HUES48 (cell line): ENCODE data around the gene AQP2.

Experiments used
- H3K27ac ChIP-seq: one replicate; pipeline ENCODE4 v1.7.0; 2013; ENCODE audit warnings: low read depth, low read length, inconsistent platforms
- H3K27me3 ChIP-seq: 2 replicates; pipeline ENCODE4 v1.6.1; 2013; ENCODE audit warnings: mild to moderate bottlenecking, low read length; ENCODE audit not compliant: control insufficient read depth, insufficient read depth
- H3K36me3 ChIP-seq: 2 replicates; pipeline ENCODE4 v1.6.1; 2013; ENCODE audit warnings: low read length; ENCODE audit not compliant: control insufficient read depth, insufficient read depth
- H3K4me1 ChIP-seq: 2 replicates; pipeline ENCODE4 v1.6.1; 2013; ENCODE audit warnings: mild to moderate bottlenecking, low read length; ENCODE audit not compliant: control insufficient read depth, insufficient read depth
- H3K4me3 ChIP-seq: 2 replicates; pipeline ENCODE4 v1.5.1; 2013; ENCODE audit warnings: mild to moderate bottlenecking, low read depth, low read length
- H3K9ac ChIP-seq: 2 replicates; pipeline ENCODE4 v1.6.1; 2013; ENCODE audit warnings: mild to moderate bottlenecking, low read depth, low read length, moderate library complexity
- H3K9me3 ChIP-seq: 2 replicates; pipeline ENCODE4 v1.6.1; 2013; ENCODE audit warnings: low read length; ENCODE audit not compliant: control insufficient read depth, insufficient read depth

AQP2 gene

DNA sequence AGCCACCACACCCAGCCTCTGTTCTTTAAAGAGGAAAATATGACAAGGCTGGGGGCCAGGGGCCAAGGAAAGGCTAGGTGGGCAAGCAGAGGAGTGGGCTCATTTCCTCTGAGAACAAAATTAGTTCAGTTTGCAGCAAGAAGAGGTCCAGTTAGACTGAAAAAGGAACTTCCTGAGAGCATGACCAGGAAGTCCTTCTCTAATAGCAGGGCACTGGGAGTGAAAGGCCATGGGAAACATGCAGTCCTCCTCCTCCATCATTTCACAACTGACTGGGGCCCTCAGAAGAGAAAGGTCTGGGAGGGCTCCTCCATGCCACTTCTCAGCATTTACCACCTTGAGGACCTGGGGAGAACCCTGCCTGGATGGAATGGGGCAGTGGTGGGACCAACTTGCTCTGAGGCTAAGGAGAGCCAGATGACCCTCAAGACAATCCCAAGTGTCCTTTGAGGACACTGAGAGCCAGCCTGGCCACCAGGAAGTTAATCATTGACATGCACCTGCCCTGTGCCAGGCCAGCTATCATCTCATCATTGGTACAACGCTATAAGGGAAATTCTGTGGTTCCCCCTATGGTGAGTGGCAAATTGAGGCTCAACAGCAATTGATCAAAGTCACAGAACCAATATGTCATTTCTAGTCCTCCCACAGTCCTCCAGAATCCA lies 2.0 kb downstream of the AQP2 start:
- Histone ChIP-seq H3K4me3 (no peak overlapping the region), H3K9me3 (no peaks in the 10 kb centered on the region), H3K9ac (no peak overlapping the region), H3K27me3 (peaks cover 34% of the 10 kb centered on the region), H3K36me3 (no peaks in the 10 kb centered on the region), H3K27ac (no peak overlapping the region), H3K4me1 (peaks cover 5% of the 10 kb centered on the region; the same call in 1 of the 2 replicates)

DNA sequence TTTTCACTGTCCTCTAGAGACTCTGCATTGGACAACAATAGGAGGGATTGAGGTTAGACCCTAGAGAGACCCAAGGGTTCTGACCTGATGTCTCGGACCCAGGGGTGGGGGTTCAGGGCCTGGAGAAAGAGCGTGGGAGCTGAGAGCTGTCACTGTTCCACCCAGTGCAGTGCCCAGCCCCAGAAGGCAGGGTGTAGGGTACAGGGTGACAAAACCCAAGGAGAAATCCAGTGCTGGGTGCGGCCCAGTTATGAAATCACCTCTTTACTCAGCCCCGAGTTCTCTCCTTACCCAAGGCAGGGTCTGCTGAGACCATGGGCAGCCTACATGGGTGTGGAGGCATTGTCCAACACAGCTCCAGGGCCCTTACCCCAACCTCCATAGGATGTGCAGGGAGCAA lies 2.6 kb downstream of the AQP2 start:
- H3K9ac ChIP-seq = no peak overlapping the region
- H3K36me3 ChIP-seq = no peaks in the 10 kb centered on the region
- no peaks in the 10 kb centered on the region for H3K9me3 ChIP-seq
- H3K27me3 ChIP-seq = peaks cover 40% of the 10 kb centered on the region
- H3K4me3 ChIP-seq = no peak overlapping the region
- H3K4me1 ChIP-seq = peaks cover 3% of the 10 kb centered on the region; the same call in 1 of the 2 replicates
- no peak overlapping the region for H3K27ac ChIP-seq

GRCh38 chr12:49953961-49954846 lies 3.7 kb downstream of the AQP2 start:
- peaks cover 3% of the 10 kb centered on the region for H3K4me1 ChIP-seq
- H3K9me3 ChIP-seq = no peaks in the 10 kb centered on the region
- H3K27ac ChIP-seq = no peak overlapping the region
- H3K9ac ChIP-seq = no peak overlapping the region
- H3K36me3 ChIP-seq = no peaks in the 10 kb centered on the region
- H3K27me3 ChIP-seq = peaks cover 49% of the 10 kb centered on the region
- no peak overlapping the region for H3K4me3 ChIP-seq

DNA sequence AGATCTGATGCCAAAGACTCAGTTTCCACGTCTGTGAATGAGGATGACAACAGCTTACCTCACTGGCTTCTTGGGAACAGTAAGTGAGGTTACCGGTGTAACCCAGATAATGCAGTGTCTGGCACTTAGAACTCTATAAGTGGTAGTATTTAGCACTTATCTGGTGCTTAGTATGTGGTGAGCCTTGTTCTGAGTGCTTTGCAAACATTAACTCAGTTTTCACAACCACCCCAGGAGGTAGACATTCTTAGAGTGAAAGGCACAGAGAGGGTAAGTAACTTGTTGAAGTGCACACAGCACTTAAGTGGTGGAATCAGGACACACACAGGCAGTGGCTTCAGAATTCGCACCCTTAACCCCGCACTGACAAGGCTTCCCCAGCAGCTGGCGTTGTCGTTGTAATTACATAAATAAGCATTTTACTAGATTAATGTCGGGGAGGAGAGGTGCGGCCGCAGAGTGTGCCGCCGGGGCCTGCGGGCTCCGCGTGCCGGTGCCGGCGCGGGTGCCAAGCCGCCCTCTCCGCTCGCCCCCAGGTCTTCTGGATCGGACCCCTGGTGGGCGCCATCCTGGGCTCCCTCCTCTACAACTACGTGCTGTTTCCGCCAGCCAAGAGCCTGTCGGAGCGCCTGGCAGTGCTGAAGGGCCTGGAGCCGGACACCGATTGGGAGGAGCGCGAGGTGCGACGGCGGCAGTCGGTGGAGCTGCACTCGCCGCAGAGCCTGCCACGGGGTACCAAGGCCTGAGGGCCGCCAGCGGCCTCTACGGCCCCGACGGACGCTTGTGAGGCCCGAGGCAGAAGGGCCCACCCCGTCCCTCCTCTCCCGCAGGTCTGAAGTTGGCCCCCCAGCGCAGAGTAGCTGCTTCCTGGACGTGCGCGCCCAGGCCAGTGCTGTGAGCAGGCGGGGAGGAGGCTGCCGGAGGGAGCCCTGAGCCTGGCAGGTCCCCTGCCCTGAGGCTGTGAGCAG lies 4.6 kb downstream of the AQP2 start:
- Histone ChIP-seq H3K4me1 (peaks cover 13% of the 10 kb centered on the region), H3K27me3 (peaks cover 59% of the 10 kb centered on the region), H3K36me3 (no peaks in the 10 kb centered on the region), H3K27ac (no peak overlapping the region), H3K4me3 (no peak overlapping the region), H3K9me3 (no peaks in the 10 kb centered on the region), H3K9ac (no peak overlapping the region)

DNA sequence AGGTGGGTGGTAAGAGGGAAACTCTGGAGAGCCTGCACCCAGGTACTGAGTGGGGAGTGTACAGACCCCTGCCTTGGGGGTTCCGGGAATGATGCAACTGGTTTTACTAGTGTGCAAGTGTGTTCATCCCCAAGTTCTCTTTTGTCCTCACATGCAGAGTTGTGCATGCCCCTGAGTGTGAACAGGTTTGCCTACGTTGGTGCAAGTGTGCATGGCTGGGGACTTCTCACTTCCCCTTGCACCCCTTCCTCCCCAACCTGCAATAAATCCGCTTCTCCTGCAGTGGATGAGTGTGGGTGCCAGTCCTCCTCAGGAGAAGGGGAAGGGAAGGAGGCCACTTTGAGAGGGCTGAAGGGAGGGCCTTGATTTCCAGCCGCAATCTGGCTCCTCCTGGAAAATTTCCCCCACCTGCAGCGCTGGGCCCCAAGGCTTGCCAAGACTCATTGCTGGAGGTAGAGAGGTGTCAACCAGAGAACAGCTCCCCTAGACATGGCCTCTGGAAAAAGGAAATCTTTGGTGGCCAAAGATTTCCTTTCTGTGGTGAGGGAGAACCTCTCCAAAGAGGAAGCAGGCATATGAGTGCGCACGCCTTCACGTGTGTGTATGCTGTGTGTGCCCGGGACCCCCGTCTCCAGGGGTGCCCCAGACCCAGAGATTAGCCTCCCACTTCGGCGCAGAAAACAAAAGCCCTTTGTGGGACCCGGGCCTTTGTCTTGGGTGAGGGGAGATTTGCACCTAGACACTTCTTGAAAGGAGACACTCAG lies 5.5 kb downstream of the AQP2 start:
- no peak overlapping the region for H3K27ac ChIP-seq
- H3K27me3 ChIP-seq = peaks cover 68% of the 10 kb centered on the region

DNA sequence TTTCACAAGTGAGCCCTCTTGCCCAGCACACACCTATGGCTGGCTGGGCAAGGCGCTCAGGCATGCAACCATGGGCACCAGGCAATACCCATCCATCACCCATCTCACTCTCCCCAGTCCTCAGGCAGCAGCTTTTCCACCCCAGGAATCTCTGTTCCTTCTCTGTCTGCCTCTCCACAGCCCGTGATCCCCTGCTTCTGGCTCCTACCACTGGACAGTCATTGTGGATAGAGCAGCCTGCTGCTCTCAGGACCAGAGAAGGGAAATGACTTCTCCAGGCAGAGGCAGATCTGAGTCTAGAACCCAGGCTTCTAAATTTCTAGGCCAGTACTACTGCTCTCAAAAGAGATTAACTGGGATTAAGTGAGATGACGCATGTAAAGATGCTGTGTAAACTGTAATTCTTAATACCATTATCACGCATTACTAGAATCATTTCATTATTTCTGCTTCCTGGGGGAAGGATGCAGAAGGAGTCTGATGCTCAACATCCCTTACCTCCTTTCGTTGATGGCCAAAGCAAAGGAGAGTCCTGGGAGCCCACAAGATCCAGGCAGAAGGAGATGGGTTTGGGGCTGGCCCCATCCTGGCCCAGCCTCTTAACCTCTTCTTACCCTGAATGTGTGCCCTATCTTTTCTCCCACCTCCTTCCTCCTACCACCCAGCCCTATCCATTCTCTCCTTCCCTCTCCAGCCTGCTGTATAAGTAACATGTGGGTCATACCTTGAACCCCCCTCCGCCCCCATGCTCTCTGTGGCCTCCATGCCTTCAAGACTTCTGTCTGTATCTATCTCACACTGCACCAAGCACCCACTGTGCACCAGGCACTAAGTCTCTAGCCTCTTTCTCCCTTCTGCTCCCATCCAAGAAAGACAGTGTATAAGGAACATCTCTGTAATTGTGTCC lies 6.4 kb downstream of the AQP2 start:
- no peak overlapping the region for H3K27ac ChIP-seq
- no peaks in the 10 kb centered on the region for H3K9me3 ChIP-seq
- no peaks in the 10 kb centered on the region for H3K36me3 ChIP-seq
- no peak overlapping the region for H3K4me3 ChIP-seq
- H3K9ac ChIP-seq = no peak overlapping the region
- H3K27me3 ChIP-seq = peaks cover 74% of the 10 kb centered on the region
- peaks cover 20% of the 10 kb centered on the region for H3K4me1 ChIP-seq

More for the DNA sequence above, 5.5 kb downstream of the AQP2 start:
- Histone ChIP-seq H3K4me1 (peaks cover 20% of the 10 kb centered on the region), H3K9me3 (no peaks in the 10 kb centered on the region), H3K9ac (no peak overlapping the region), H3K4me3 (no peak overlapping the region), H3K36me3 (no peaks in the 10 kb centered on the region)

GRCh38 chr12:49957570-49957967 lies 7.0 kb downstream of the AQP2 start:
- Histone ChIP-seq H3K27me3 (peaks cover 81% of the 10 kb centered on the region), H3K27ac (no peak overlapping the region), H3K36me3 (no peaks in the 10 kb centered on the region), H3K4me1 (peaks cover 20% of the 10 kb centered on the region), H3K9me3 (no peaks in the 10 kb centered on the region), H3K4me3 (no peak overlapping the region), H3K9ac (no peak overlapping the region)

DNA sequence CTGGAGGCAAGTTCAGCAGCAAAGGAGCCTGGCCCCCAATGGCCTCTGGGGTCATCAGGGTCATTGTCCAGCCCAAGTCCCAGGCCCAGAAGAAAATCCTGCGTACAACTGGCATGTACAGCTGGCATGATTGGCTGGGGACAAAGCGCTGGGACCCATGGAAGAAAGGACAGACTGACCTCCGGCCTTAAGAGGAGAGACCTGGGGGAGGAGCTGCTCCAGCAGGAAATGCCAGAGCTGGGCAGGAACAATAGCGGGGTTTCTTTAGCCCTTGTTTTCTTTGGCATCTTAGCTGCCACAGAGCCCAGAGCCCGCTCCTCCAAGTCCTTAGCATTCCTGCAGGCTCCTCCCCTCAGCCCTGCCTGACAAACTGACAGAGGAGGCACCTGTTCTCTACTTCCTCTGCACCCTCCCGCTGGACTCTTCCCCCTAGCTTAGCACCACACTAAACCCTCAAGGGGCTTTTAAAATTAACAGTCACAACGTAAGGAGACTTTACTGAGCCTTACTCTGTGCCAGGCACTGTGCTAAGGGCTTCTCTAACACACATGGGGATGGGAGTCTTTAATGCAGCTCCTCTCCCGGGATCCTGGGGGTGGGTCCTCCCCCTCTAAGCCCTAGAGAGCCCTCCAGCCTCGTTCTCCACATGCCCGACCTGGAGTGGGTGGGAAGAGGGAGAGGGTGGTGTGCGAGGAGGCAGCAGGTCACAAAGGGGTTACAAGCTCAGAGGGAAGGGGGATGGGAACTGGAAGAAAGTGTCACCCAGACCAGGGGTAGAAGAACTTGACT lies 9.3 kb downstream of the AQP2 start:
- H3K9ac ChIP-seq = no peak overlapping the region
- H3K27ac ChIP-seq = no peak overlapping the region
- no peaks in the 10 kb centered on the region for H3K36me3 ChIP-seq
- H3K27me3 ChIP-seq = peaks cover 93% of the 10 kb centered on the region
- peaks cover 20% of the 10 kb centered on the region for H3K4me1 ChIP-seq
- H3K4me3 ChIP-seq = no peak overlapping the region
- H3K9me3 ChIP-seq = no peaks in the 10 kb centered on the region

GRCh38 chr12:49960474-49961110 lies 10.1 kb downstream of the AQP2 start:
- Histone ChIP-seq H3K9ac (no peak overlapping the region), H3K4me3 (peak overlapping the region; percentile 48; the same call in 1 of the 2 replicates), H3K9me3 (no peaks in the 10 kb centered on the region), H3K36me3 (no peaks in the 10 kb centered on the region), H3K27ac (no peak overlapping the region), H3K27me3 (peaks cover 88% of the 10 kb centered on the region), H3K4me1 (peaks cover 20% of the 10 kb centered on the region)
